Stimulated activated naive CD8-positive, alpha-beta T cell treated with anti-CD3 and anti-CD28 coated beads, Interleukin-15, Interleukin-2, amounts not matched to agents 100 U/mL and 50 U/mL, for 24 hours (primary cell): ENCODE data around the gene CNKSR3.

Source experiments
- ATAC-seq: fragments of 150-1000 bp; cut with Tn5 transposase; one replicate; pipeline ENCODE4 v1.10.0; 2021
- DNase-seq: peaks from one replicate; pipeline ENCODE4 v3.0.0; 2021

The CNKSR3 gene

GRCh38 chr6:154478701-154479060, 31.8 kb downstream of the CNKSR3 start:
- no peak for DNase-seq
- ATAC-seq = no peak

- ATAC-seq = no peak
- DNase-seq = no peak
Measured at GRCh38 chr6:154478021-154478700, 32.3 kb downstream of the CNKSR3 start.

- DNase-seq = no peak
Measured at GRCh38 chr6:154476494-154476893, 34.0 kb downstream of the CNKSR3 start.

GRCh38 chr6:154474648-154475428, 35.6 kb downstream of the CNKSR3 start:
- ATAC-seq (no peak), DNase-seq (no peak)

More at GRCh38 chr6:154476494-154476893, 34.0 kb downstream of the CNKSR3 start:
- ATAC-seq = no peak

- DNase-seq (no peak), ATAC-seq (no peak)
Measured at GRCh38 chr6:154473324-154473723, 37.2 kb downstream of the CNKSR3 start.

- ATAC-seq (no peak), DNase-seq (no peak)
Measured at GRCh38 chr6:154471609-154472362, 38.7 kb downstream of the CNKSR3 start.

GRCh38 chr6:154469306-154469935, 41.1 kb downstream of the CNKSR3 start:
- no peak for DNase-seq
- ATAC-seq = no peak

GRCh38 chr6:154468760-154469159, 41.7 kb downstream of the CNKSR3 start:
- ATAC-seq (no peak), DNase-seq (no peak)

GRCh38 chr6:154466971-154467679, 43.4 kb downstream of the CNKSR3 start:
- ATAC-seq = no peak
- DNase-seq = no peak

- ATAC-seq (no peak), DNase-seq (no peak)
Measured at GRCh38 chr6:154466139-154466538, 44.3 kb downstream of the CNKSR3 start.

GRCh38 chr6:154463573-154464419, 46.7 kb downstream of the CNKSR3 start:
- no peak for ATAC-seq
- DNase-seq = no peak

GRCh38 chr6:154462425-154462824, 48.1 kb downstream of the CNKSR3 start:
- no peak for ATAC-seq
- no peak for DNase-seq

- no peak for ATAC-seq
- DNase-seq = no peak
Measured at GRCh38 chr6:154461348-154461747, 49.1 kb downstream of the CNKSR3 start.

- ATAC-seq (no peak), DNase-seq (no peak)
Measured at GRCh38 chr6:154460306-154461071, 50.0 kb downstream of the CNKSR3 start.

- DNase-seq = no peak
- ATAC-seq = no peak
Measured at GRCh38 chr6:154459513-154459912, 51.0 kb downstream of the CNKSR3 start.

- DNase-seq (no peak), ATAC-seq (no peak)
Measured at GRCh38 chr6:154458565-154459470, 51.7 kb downstream of the CNKSR3 start.

- DNase-seq (no peak), ATAC-seq (no peak)
Measured at GRCh38 chr6:154457881-154458284, 52.6 kb downstream of the CNKSR3 start.

GRCh38 chr6:154457046-154457713, 53.3 kb downstream of the CNKSR3 start:
- ATAC-seq = peak; percentile 57
- no peak for DNase-seq
